T-helper 2 cell treated with Interferon-gamma antibody and Interleukin-4, amounts not matched to agents 5 μg/mL and 100 μg/mL, for 36 hours (primary cell): ENCODE measurements around the gene KCNE5.
"Not testable (repeated sequence)": the region's sequence is repeated elsewhere in the genome, so short reads cannot be mapped to it uniquely, and the experiment has no call there.

ENCODE experiments used
- DNase-seq: peaks from one replicate; pipeline ENCODE4 v3.0.0; 2021; ENCODE audit warnings: low spot score
- H3K27ac Mint-ChIP-seq: one replicate; pipeline ENCODE4 v1.8.0; 2021; ENCODE audit warnings: mild to moderate bottlenecking, mixed read lengths
- H3K27me3 Mint-ChIP-seq: one replicate; pipeline ENCODE4 v1.8.0; 2021; ENCODE audit warnings: low read depth, mixed read lengths
- H3K36me3 Mint-ChIP-seq: one replicate; pipeline ENCODE4 v1.8.0; 2021; ENCODE audit warnings: low read depth, mixed read lengths
- H3K4me1 Mint-ChIP-seq: one replicate; pipeline ENCODE4 v1.8.0; 2021; ENCODE audit warnings: low read depth, mixed read lengths
- H3K4me3 Mint-ChIP-seq: one replicate; pipeline ENCODE4 v1.8.0; 2022; ENCODE audit warnings: mild to moderate bottlenecking, moderate library complexity, mixed read lengths
- H3K9me3 Mint-ChIP-seq: one replicate; pipeline ENCODE4 v1.8.0; 2021; ENCODE audit warnings: mixed read lengths

KCNE5 gene

DNA sequence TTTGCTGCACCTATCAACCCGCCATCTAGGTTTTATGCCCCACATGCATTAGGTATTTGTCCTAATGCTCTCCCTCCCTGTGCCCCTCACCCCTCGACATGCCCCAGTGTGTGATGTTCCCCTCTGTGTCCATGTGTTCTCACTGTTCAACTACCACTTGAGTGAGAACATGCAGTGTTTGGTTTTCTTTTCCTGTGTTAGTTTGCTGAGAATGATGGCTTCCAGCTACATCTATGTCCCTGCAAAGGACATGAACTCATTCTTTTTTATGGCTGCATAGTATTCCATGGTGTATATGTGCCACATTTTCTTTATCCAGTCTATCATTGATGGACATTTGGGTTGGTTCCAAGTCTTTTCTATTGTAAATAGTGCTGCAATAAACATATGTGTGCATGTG, 12.5 kb upstream of the KCNE5 start:
- not testable (repeated sequence) for H3K4me3 Mint-ChIP-seq, DNase-seq, H3K27me3 Mint-ChIP-seq, H3K27ac Mint-ChIP-seq, H3K9me3 Mint-ChIP-seq
- peaks cover 21% of the 10 kb centered on the region for H3K36me3 Mint-ChIP-seq
- H3K4me1 Mint-ChIP-seq = peaks cover 19% of the 10 kb centered on the region

DNA sequence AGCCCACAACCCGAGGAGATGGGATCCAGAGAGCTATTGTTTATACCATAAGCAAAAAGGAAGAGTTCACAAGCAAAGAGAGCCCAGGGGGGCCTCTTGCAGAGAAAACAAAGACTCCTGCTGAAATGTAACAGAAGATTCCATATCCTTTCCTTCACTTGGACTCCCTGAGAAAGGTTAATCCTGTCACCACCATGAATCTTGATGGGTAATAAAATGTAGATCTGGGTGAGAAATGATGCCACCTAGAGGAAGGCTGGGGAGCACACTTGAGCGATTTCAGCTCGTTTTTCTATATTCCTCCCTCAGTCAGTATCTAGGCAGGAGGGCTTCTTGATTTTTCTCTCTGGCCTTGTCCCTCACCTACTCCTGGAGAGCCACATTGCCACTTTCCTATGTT, 10.2 kb upstream of the KCNE5 start:
- Mint-ChIP-seq H3K36me3 (peaks cover 18% of the 10 kb centered on the region), H3K27me3 (no peaks in the 10 kb centered on the region), H3K4me1 (peaks cover 17% of the 10 kb centered on the region), H3K9me3 (peaks cover 4% of the 10 kb centered on the region), H3K4me3 (no peak overlapping the region), H3K27ac (no peak overlapping the region)
- DNase-seq = no peak

DNA sequence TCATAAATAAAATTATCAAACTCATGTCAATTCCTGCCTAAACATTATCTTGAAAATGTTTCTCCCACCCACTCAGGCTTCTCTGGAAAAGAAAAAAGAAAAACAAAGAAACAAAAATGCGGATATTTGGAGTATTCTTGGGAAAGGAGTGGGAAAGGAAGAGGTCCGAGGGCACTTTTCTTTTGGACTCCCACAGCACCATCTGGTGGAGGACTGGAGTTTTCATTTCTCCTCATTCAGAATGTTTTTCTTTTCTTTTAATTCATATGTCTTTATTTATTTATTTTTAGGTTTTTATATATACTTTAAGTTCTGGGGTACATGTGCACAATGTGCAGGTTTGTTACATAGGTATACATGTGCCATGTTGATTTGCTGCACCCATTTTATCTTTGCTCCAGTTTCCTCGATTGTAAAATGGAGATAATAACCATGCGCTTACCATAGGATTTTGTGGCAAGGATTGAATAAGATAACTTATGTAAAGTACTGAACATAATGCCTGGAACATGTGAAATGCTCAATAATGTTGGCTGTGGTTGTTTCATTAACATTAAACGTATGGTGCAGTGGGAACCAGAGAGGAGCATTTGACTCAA, 8.0 kb upstream of the KCNE5 start:
- H3K27ac Mint-ChIP-seq = no peak overlapping the region
- H3K36me3 Mint-ChIP-seq = peaks cover 8% of the 10 kb centered on the region
- DNase-seq = no peak
- H3K27me3 Mint-ChIP-seq = no peaks in the 10 kb centered on the region
- no peak overlapping the region for H3K4me3 Mint-ChIP-seq
- H3K9me3 Mint-ChIP-seq = peaks cover 2% of the 10 kb centered on the region
- H3K4me1 Mint-ChIP-seq = peaks cover 6% of the 10 kb centered on the region

DNA sequence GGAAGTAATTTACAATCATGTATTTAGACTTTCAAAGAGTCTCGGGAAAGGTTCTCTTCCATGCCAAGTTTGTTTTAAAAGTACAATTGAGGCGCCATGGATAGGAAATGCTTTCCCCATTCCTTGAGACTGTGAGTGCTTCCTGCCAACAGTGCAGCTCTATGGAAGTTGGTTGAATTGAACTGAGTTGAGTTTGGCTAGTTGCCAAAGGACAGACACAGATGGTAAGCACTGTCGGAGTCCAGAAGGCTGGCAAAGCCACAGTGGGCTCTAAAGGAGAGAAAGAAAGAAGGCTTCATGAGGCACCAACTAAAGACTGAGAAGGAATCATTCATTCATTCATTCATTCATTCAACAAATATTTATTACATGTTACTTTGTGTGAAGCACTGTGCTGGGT, 4.3 kb upstream of the KCNE5 start:
- DNase-seq = no peak
- Mint-ChIP-seq H3K4me3 (no peak overlapping the region), H3K4me1 (peaks cover 2% of the 10 kb centered on the region), H3K36me3 (peaks cover 2% of the 10 kb centered on the region), H3K9me3 (no peaks in the 10 kb centered on the region), H3K27ac (no peak overlapping the region), H3K27me3 (no peaks in the 10 kb centered on the region)

DNA sequence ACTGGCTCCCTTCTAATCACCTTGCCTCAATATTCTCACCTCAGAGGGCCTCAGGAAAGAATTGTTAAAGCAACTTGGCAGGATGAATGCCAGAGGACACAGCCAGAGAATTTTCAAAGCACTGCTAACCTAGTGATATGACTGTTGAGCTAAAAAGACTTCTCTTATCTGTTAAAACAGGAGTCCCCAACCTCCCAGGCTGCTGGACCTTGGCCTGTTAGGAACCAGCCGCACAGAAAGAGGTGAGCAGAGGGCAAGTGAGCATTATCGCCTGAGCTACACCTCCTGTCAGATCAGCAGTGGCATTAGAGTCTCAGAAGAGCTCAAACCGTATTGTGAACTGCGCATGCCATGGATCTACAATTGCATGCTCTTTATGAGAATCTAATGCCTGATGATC, 1.7 kb upstream of the KCNE5 start:
- Mint-ChIP-seq H3K27ac (no peak overlapping the region), H3K4me3 (no peak overlapping the region), H3K36me3 (peaks cover 4% of the 10 kb centered on the region), H3K9me3 (no peaks in the 10 kb centered on the region), H3K4me1 (peaks cover 2% of the 10 kb centered on the region), H3K27me3 (no peaks in the 10 kb centered on the region)
- DNase-seq = no peak

DNA sequence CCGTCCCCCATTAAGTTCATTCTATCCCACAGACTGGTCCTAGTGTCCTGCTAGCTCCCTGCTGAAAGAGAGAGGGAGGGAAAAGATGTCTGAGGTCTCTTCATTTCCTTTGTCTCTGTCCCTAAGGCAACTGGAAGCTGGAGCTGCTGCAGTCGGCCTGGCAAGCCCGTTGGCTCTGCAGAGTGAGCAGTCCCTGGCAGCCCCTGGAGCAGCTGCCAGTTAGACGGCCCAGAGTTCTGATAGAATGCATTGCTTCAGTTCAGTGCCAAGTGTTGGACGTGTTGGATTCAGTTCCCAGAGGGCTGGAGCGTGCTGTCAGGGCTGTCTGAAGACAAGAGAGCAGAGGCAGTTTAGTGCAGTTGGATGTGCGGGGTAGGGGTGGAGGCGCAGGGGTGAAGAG, 975 bp downstream of the KCNE5 start:
- Mint-ChIP-seq H3K36me3 (peaks cover 4% of the 10 kb centered on the region), H3K27ac (no peak overlapping the region), H3K4me1 (peaks cover 6% of the 10 kb centered on the region), H3K4me3 (no peak overlapping the region), H3K27me3 (no peaks in the 10 kb centered on the region), H3K9me3 (no peaks in the 10 kb centered on the region)
- no peak for DNase-seq

DNA sequence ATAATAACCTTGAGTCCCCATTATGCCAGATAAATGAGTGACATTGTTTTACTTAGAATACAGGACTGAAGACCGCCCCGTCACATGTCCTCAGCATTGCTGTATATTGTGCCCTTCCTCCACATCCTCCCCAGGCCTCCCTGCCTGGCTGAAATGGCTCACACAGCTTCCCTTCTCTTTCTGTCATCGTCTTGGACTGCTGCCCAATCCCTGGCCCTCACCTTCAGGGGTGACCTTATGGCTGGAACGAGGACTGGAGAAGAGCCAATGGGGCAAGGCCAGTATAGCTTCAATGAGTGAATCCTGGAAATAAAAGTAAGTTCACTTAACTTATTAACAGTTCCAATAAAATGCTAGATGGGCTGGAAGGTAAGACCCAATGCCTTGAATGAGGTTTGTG, 2.7 kb downstream of the KCNE5 start:
- Mint-ChIP-seq H3K27me3 (no peaks in the 10 kb centered on the region), H3K9me3 (no peaks in the 10 kb centered on the region), H3K36me3 (peaks cover 2% of the 10 kb centered on the region), H3K4me1 (peaks cover 4% of the 10 kb centered on the region), H3K27ac (no peak overlapping the region), H3K4me3 (no peak overlapping the region)
- no peak for DNase-seq

DNA sequence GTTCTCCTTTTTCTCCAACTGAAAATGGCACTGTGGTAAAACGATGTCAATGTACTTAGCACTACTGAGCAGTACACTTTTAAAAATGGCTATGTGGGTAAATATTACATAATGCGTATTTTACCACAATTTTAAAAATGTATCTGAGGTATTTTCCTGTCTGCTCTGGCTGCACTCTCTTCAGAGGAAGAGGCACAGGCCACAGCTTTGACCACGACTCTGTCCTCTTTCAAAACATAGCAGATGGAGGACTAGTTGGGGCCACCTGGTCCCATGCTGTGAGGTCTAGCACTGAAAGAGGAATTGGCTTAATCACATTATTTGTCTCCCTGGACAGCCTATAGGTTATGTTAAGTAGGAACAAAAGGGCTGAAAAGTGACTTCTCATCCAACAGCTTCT, 5.2 kb downstream of the KCNE5 start:
- H3K9me3 Mint-ChIP-seq = no peaks in the 10 kb centered on the region
- no peaks in the 10 kb centered on the region for H3K27me3 Mint-ChIP-seq
- DNase-seq = no peak
- H3K4me1 Mint-ChIP-seq = peaks cover 4% of the 10 kb centered on the region
- no peak overlapping the region for H3K4me3 Mint-ChIP-seq
- no peak overlapping the region for H3K27ac Mint-ChIP-seq
- peaks cover 2% of the 10 kb centered on the region for H3K36me3 Mint-ChIP-seq

DNA sequence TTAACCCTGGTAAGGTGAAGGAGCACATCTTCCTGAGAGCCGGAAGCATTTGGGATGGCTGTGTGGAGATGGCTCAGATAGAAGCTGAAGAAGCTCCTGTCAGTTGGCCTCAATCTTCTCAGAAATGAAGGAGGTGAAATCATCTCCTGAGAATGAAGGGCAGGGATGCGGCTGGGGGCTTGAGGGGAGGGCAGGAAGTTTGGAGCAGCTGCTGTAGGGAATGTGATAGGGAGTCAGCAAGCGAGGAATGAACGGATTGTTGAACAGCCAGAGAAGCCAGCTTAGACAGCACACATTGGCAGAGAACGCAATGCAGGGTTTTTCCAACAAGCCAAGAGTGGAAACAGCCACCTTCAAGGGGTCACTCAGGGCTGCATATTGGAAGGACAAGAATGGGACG, 10.0 kb downstream of the KCNE5 start:
- peaks cover under 1% of the 10 kb centered on the region for H3K4me1 Mint-ChIP-seq
- no peak overlapping the region for H3K4me3 Mint-ChIP-seq
- no peak for DNase-seq
- no peaks in the 10 kb centered on the region for H3K36me3 Mint-ChIP-seq
- H3K27me3 Mint-ChIP-seq = peaks cover 2% of the 10 kb centered on the region
- no peak overlapping the region for H3K27ac Mint-ChIP-seq
- no peaks in the 10 kb centered on the region for H3K9me3 Mint-ChIP-seq

DNA sequence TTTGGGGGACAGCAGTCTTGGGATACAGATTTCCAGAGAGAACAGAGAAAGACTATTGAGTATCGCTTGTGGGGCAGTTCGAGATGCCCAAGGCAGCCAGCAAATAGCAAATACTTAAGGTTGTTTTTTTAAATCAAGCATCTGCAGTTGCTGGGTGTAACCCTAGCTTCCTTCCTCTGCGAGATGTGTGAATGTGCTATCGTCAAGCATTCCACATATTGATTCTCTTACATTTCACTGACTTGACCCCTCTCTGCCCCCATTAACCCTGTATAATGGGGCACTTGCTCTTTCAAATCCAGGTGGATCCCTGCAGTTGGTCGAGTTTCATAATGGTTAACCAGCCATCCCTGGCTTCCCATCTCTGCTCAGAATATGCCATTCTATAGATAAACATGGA, 23.5 kb downstream of the KCNE5 start:
- Mint-ChIP-seq H3K9me3 (no peaks in the 10 kb centered on the region), H3K4me1 (no peaks in the 10 kb centered on the region), H3K27me3 (peaks cover 36% of the 10 kb centered on the region), H3K36me3 (no peaks in the 10 kb centered on the region), H3K4me3 (no peak overlapping the region), H3K27ac (no peak overlapping the region)
- DNase-seq = no peak

DNA sequence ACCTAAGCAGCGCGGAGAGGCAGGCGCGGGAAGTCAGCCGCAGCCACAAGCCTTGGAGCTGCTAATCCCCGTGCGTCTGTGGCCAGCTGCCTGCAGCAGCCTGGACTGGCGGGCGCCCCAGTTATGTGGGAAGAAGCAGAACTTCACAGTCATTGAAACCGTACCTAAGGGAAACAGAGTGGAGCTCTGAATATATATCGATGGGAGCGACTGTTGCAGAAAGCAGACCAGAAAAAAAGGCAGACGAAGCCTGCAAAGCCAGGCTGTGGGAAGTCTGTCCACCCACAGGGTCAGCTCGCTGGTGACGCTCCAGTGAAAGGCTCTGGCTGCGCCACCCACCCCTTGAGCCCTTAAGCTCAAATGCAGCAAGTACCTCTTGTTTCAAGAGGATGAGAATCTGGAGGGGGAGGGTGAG, 24.7 kb downstream of the KCNE5 start:
- no peak overlapping the region for H3K27ac Mint-ChIP-seq

DNA sequence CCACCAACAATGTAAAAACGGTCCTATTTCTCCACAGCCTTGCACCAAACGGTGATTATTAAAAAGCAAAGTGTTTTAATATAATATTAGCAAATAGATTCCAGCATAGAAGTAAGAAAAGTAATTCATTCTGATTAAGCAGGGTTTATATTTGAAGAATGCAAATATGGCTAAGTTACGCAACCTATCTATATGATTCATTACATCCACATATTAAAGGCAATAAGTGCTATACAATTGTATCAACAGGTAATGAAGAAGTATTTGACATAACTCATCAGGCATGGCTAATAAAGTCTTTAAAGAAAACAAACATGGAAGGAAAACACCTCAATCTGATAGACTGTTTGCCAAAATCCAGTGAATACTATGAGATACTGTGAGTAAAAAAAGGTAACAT, 29.0 kb downstream of the KCNE5 start:
- Mint-ChIP-seq H3K4me1 (no peaks in the 10 kb centered on the region), H3K9me3 (no peaks in the 10 kb centered on the region), H3K27me3 (peaks cover 11% of the 10 kb centered on the region), H3K36me3 (no peaks in the 10 kb centered on the region), H3K4me3 (no peak overlapping the region), H3K27ac (no peak overlapping the region)
- no peak for DNase-seq

More for the DNA sequence above, 24.7 kb downstream of the KCNE5 start:
- H3K4me3 Mint-ChIP-seq = no peak overlapping the region
- H3K36me3 Mint-ChIP-seq = no peaks in the 10 kb centered on the region
- DNase-seq = no peak
- no peaks in the 10 kb centered on the region for H3K4me1 Mint-ChIP-seq
- H3K27me3 Mint-ChIP-seq = peaks cover 30% of the 10 kb centered on the region
- H3K9me3 Mint-ChIP-seq = no peaks in the 10 kb centered on the region

DNA sequence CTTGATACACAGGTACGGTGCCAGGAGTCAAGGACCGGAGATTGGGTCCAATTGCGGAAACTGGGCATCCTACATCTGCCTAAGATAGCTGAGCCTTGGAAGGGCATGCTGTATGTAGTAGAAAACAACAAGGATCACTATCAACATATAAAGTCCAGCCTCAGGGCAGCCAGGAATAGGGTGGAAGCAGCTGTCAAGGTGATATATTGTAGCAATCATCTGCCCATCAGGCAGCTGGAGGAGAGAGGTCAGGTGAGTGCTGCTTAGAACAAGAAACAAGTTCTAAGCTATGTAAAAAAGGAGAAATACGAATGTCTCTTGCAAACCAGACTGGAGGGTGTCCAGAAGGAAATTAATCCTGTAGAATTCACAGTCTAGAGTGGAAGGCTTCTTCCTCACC, 34.8 kb downstream of the KCNE5 start:
- Mint-ChIP-seq H3K36me3 (no peaks in the 10 kb centered on the region), H3K4me3 (no peak overlapping the region), H3K4me1 (no peaks in the 10 kb centered on the region), H3K27me3 (peaks cover 9% of the 10 kb centered on the region), H3K9me3 (no peaks in the 10 kb centered on the region), H3K27ac (no peak overlapping the region)
- DNase-seq = no peak

DNA sequence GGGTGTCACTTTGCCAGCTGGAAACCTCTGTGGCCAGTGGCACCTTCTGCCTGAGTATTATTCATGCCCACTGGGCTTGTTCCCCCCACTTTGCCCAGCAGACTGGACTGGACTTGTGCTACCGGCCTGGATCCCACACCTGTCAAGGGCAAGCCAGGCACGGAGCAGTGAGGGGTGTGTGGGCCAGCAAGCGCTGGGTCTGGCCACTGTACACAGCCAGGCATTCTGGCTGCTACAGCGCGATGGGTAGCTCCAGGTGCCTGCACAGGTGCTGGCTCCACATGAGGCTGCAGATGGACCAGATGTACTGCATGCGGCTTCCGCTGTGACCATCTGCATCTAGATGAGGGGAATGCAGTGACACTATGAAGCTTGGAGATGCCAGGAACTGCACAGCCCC, 39.5 kb downstream of the KCNE5 start:
- Mint-ChIP-seq H3K36me3 (no peaks in the 10 kb centered on the region), H3K27ac (no peak overlapping the region), H3K4me1 (no peaks in the 10 kb centered on the region)

DNA sequence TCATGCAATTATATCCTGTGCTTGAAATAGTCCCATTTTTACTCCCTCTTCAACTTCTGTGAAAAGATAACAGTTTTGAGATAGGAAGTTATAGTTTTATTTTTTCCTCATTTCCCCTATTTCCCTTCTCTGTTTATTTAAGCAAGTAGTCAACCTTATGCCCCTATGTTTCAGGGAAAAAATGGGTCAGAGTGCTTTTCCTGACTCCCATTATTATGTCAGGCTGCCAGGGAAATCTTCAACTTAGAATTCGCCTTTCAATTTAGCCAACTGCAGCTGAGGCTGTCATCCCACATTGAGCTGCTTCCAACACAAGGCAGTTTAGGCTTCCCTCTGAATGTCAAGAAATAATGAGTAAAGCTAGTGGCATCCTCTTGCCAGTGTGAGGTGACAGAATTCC, 46.1 kb downstream of the KCNE5 start:
- Mint-ChIP-seq H3K36me3 (no peaks in the 10 kb centered on the region), H3K4me1 (no peaks in the 10 kb centered on the region), H3K4me3 (no peak overlapping the region), H3K9me3 (no peaks in the 10 kb centered on the region), H3K27me3 (peaks cover under 1% of the 10 kb centered on the region), H3K27ac (no peak overlapping the region)
- DNase-seq = no peak

More for the DNA sequence above, 39.5 kb downstream of the KCNE5 start:
- H3K9me3 Mint-ChIP-seq = no peaks in the 10 kb centered on the region
- no peak for DNase-seq
- peaks cover 6% of the 10 kb centered on the region for H3K27me3 Mint-ChIP-seq
- no peak overlapping the region for H3K4me3 Mint-ChIP-seq
